ENCODE results near the gene CDK6.

GRCh38 chr7:92668564-92668963 is 167.8 kb downstream of the CDK6 start:
- no peak for TF ChIP-seq POLR2A (IDR thresholded peaks at IDR 0.05)
- TF ChIP-seq, protein P1, sequence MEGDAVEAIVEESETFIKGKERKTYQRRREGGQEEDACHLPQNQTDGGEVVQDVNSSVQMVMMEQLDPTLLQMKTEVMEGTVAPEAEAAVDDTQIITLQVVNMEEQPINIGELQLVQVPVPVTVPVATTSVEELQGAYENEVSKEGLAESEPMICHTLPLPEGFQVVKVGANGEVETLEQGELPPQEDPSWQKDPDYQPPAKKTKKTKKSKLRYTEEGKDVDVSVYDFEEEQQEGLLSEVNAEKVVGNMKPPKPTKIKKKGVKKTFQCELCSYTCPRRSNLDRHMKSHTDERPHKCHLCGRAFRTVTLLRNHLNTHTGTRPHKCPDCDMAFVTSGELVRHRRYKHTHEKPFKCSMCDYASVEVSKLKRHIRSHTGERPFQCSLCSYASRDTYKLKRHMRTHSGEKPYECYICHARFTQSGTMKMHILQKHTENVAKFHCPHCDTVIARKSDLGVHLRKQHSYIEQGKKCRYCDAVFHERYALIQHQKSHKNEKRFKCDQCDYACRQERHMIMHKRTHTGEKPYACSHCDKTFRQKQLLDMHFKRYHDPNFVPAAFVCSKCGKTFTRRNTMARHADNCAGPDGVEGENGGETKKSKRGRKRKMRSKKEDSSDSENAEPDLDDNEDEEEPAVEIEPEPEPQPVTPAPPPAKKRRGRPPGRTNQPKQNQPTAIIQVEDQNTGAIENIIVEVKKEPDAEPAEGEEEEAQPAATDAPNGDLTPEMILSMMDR (IDR thresholded peaks at IDR 0.05), result no peak
- no peak for TF ChIP-seq POLR2AphosphoS5 (IDR thresholded peaks at IDR 0.05)
- no peak for TF ChIP-seq EP300 (IDR thresholded peaks at IDR 0.05; ENCODE audit: low read depth)

All from transverse colon (tissue), 4 donors.